GM23248 (cell line): ENCODE measurements around the gene SMTN. TPM values are rescaled to one million over a fixed set of nuclear protein-coding genes. Genes with fewer than 3 reads are reported as not detected.
"Not testable (repeated sequence)": the region's sequence is repeated elsewhere in the genome, so short reads cannot be mapped to it uniquely, and the experiment has no call there.

ENCODE experiments used
- DNase-seq: peaks from one replicate; pipeline ENCODE4 v3.0.0-alpha.2; 2015
- H2AFZ ChIP-seq: fragments of 200-600 bp; sonication (generic); 2 replicates; pipeline ENCODE4 v1.6.1; 2016; ENCODE audit warnings: antibody characterized with exemption
- H3F3A ChIP-seq: fragments of 200-600 bp; sonication (generic); 2 replicates; pipeline ENCODE4 v1.6.1; 2016; ENCODE audit warnings: mild to moderate bottlenecking, antibody characterized with exemption, mixed run types; ENCODE audit not compliant: insufficient read depth
- H3K27ac ChIP-seq: fragments of 200-600 bp; sonication (generic); 2 replicates; pipeline ENCODE4 v1.5.1; 2016; ENCODE audit warnings: mild to moderate bottlenecking
- H3K27me3 ChIP-seq: fragments of 200-600 bp; sonication (generic); replicated peaks from 2 replicates; pipeline ENCODE4 v1.6.1; 2016; ENCODE audit warnings: mild to moderate bottlenecking; ENCODE audit not compliant: insufficient read depth
- H3K36me3 ChIP-seq: fragments of 200-600 bp; sonication (generic); 2 replicates; pipeline ENCODE4 v1.6.1; 2016; ENCODE audit warnings: low read depth, mild to moderate bottlenecking
- H3K4me1 ChIP-seq: fragments of 200-600 bp; sonication (generic); 2 replicates; pipeline ENCODE4 v1.6.1; 2016; ENCODE audit warnings: mild to moderate bottlenecking; ENCODE audit not compliant: insufficient read depth
- H3K4me2 ChIP-seq: fragments of 200-600 bp; sonication (generic); one replicate; pipeline ENCODE4 v1.6.1; 2016; ENCODE audit warnings: mild to moderate bottlenecking; ENCODE audit not compliant: unreplicated experiment
- H3K4me3 ChIP-seq: fragments of 200-600 bp; sonication (generic); 2 replicates; pipeline ENCODE4 v1.5.1; 2016; ENCODE audit warnings: mild to moderate bottlenecking
- H3K79me2 ChIP-seq: fragments of 200-600 bp; sonication (generic); 2 replicates; pipeline ENCODE4 v1.6.1; 2016; ENCODE audit warnings: mild to moderate bottlenecking; ENCODE audit not compliant: insufficient read depth
- H3K9ac ChIP-seq: fragments of 200-600 bp; sonication (generic); 2 replicates; pipeline ENCODE4 v1.6.1; 2016; ENCODE audit warnings: mild to moderate bottlenecking
- H3K9me2 ChIP-seq: fragments of 200-600 bp; sonication (generic); 2 replicates; pipeline ENCODE4 v1.6.1; 2016; ENCODE audit warnings: mixed run types, mild to moderate bottlenecking, moderate library complexity; ENCODE audit not compliant: insufficient read depth
- H3K9me3 ChIP-seq: fragments of 200-600 bp; sonication (generic); one replicate; pipeline ENCODE4 v1.6.1; 2017; ENCODE audit warnings: low read depth
- H4K20me1 ChIP-seq: fragments of 200-600 bp; sonication (generic); 2 replicates; pipeline ENCODE4 v1.6.0; 2016; ENCODE audit not compliant: insufficient read depth
- EZH2 ChIP-seq: fragments of 200-600 bp; sonication (generic); IDR thresholded peaks from 2 replicates; pipeline ENCODE4 v1.6.1; 2018; ENCODE audit warnings: antibody characterized with exemption, mild to moderate bottlenecking; ENCODE audit not compliant: insufficient read depth, poor library complexity, severe bottlenecking
- EZH2phosphoT487 ChIP-seq: fragments of 200-600 bp; sonication (generic); IDR thresholded peaks from 2 replicates; pipeline ENCODE4 v1.6.1; 2018; ENCODE audit warnings: antibody characterized with exemption, moderate library complexity, mild to moderate bottlenecking, low read depth; ENCODE audit not compliant: insufficient read depth
- WGBS, 2 experiments: methylation state at CpG; one replicate each; pipeline ENCODE4 v1.1.6; 2015 to 2017; ENCODE audit warnings: low lambda C conversion rate in 2 of 2, low coverage in 1 of 2; ENCODE audit errors: missing lambda C conversion rate in 2 of 2; 5-methylcytosine and 5-hydroxymethylcytosine counted together
- in situ Hi-C: fragments of 300-500 bp; cut with MboI; formaldehyde crosslinking; loops from 2 replicates; pipeline ENCODE4 v1.15.0; 2020
- polyA plus RNA-seq: library from polyadenylated mRNA; unstranded; fragments of >200 nt; fragmentation: Nextera tagmentation; extraction: Ambion mirVana; gene quantifications from 2 replicates; pipeline ENCODE4 v1.2.1, GENCODE V29; 2016
- total RNA-seq: library from RNA; depleted of rRNA; stranded (reverse); fragments of >200 nt; shearing (Covaris generic); gene quantifications from 2 replicates; pipeline ENCODE4 v1.2.3, GENCODE V29; 2014

The SMTN gene
- total and polyA plus RNA-seq, 2 experiments from 2014 or later: 96.7 to 160 TPM

GRCh38 chr22:31107178-31107893 lies 26.2 kb downstream of the SMTN start, which contains the start of gene SELENOM:
TSS of gene SELENOM (minus strand) at chr22:31107568. CDS start at chr22:31107505, 63 bp downstream.
- Histone ChIP-seq H3K4me3 (peak within 1 kb of the TSS; percentile 90), H4K20me1 (no peaks in the 10 kb centered on the region), H3K27ac (peak within 1 kb of the TSS; percentile 100), H3K27me3 (no peaks in the 10 kb centered on the region), H3K79me2 (peaks cover 28% of the 10 kb centered on the region), H3K9me3 (no peaks in the 10 kb centered on the region), H3K4me2 (peak within 1 kb of the TSS; percentile 94), H3K9ac (peak within 1 kb of the TSS; percentile 100), H3K4me1 (peaks cover 26% of the 10 kb centered on the region), H3K36me3 (peaks cover 7% of the 10 kb centered on the region; the same call in 1 of the 2 replicates), H3F3A (peaks cover 42% of the 10 kb centered on the region), H3K9me2 (no peaks in the 10 kb centered on the region), H2AFZ (peak within 1 kb of the TSS; percentile 96)
- peak; percentile 99 for DNase-seq
- in situ Hi-C loops: no loop called here
- WGBS, 2 experiments: 0 to 1% methylated on average over 39 to 67 of the region's 67 CpGs
- no peak for TF ChIP-seq EZH2phosphoT487
- TF ChIP-seq EZH2: no peak

- no peak for DNase-seq
- in situ Hi-C loops: no loop called here
- TF ChIP-seq EZH2phosphoT487 (no peak), EZH2 (no peak)
- Histone ChIP-seq H3K27ac (peak overlapping the region; percentile 52), H3K79me2 (peaks cover 28% of the 10 kb centered on the region), H3K4me1 (peaks cover 23% of the 10 kb centered on the region), H3F3A (peaks cover 40% of the 10 kb centered on the region), H2AFZ (peak overlapping the region; percentile 96), H3K9me3 (no peaks in the 10 kb centered on the region), H3K27me3 (no peaks in the 10 kb centered on the region), H3K9me2 (no peaks in the 10 kb centered on the region), H3K4me2 (peak overlapping the region; percentile 76), H3K9ac (peak overlapping the region; percentile 70), H3K4me3 (peak overlapping the region; percentile 65), H3K36me3 (peaks cover 6% of the 10 kb centered on the region; the same call in 1 of the 2 replicates), H4K20me1 (no peaks in the 10 kb centered on the region)
- 0 to 2% methylated on average over 5 of the region's 5 CpGs for WGBS, 2 experiments
These were observed 26.7 kb downstream of the SMTN start for GRCh38 chr22:31107894-31108218.

GRCh38 chr22:31112547-31113091 lies 31.5 kb downstream of the SMTN start:
- H3K4me2 ChIP-seq, H3K9me3 ChIP-seq, H3K27me3 ChIP-seq, H3K9ac ChIP-seq, H3K4me1 ChIP-seq, H2AFZ ChIP-seq, H3K4me3 ChIP-seq, H3K27ac ChIP-seq, in situ Hi-C loops, H3K79me2 ChIP-seq, H3K9me2 ChIP-seq, DNase-seq, H4K20me1 ChIP-seq, H3K36me3 ChIP-seq, H3F3A ChIP-seq: not testable (repeated sequence)
- WGBS, 2 experiments: 78 to 82% methylated on average over 7 of the region's 7 CpGs

- Histone ChIP-seq H3K9ac (no peak overlapping the region), H3K27me3 (peaks cover 2% of the 10 kb centered on the region; the same call in 1 of the 2 replicates), H3K4me2 (no peak overlapping the region), H3K36me3 (no peaks in the 10 kb centered on the region), H3K79me2 (no peaks in the 10 kb centered on the region), H2AFZ (no peak overlapping the region), H3K4me3 (no peak overlapping the region), H4K20me1 (no peaks in the 10 kb centered on the region), H3K4me1 (no peaks in the 10 kb centered on the region), H3K9me2 (no peaks in the 10 kb centered on the region), H3F3A (no peaks in the 10 kb centered on the region), H3K27ac (no peak overlapping the region), H3K9me3 (no peaks in the 10 kb centered on the region)
- in situ Hi-C loops: no loop called here
- no peak for TF ChIP-seq EZH2
- TF ChIP-seq EZH2phosphoT487: no peak
- DNase-seq: no peak
- 78 to 93% methylated on average over 3 of the region's 3 CpGs for WGBS, 2 experiments
These were observed 37.1 kb downstream of the SMTN start for GRCh38 chr22:31118046-31118820.
